Left hindlimb (tissue), 1 donor: ENCODE data around the gene CNMD.
"Not testable (repeated sequence)": the region's sequence is repeated elsewhere in the genome, so short reads cannot be mapped to it uniquely, and the experiment has no call there.

Source experiments
- DNase-seq: peaks from one replicate; pipeline ENCODE4 v3.0.0-alpha.2; 2018

Gene CNMD

GRCh38 chr13:52743988-52744387 is 4.4 kb upstream of the CNMD start:
- DNase-seq = no peak

GRCh38 chr13:52743569-52743968 is 3.9 kb upstream of the CNMD start:
- no peak for DNase-seq

GRCh38 chr13:52738719-52739467 is 727 bp downstream of the CNMD start:
- peak; percentile 53 for DNase-seq

GRCh38 chr13:52737965-52738364 is 1.7 kb downstream of the CNMD start:
- DNase-seq = no peak

- DNase-seq = no peak
These were observed 2.2 kb downstream of the CNMD start for GRCh38 chr13:52737451-52737850.

- no peak for DNase-seq
These were observed 2.7 kb downstream of the CNMD start for GRCh38 chr13:52736891-52737290.

- DNase-seq = no peak
These were observed 5.5 kb downstream of the CNMD start for GRCh38 chr13:52734075-52734623.

- DNase-seq = no peak
These were observed 13.4 kb downstream of the CNMD start for GRCh38 chr13:52726258-52726657.

- no peak for DNase-seq
These were observed 14.3 kb downstream of the CNMD start for GRCh38 chr13:52725302-52725701.

- no peak for DNase-seq
These were observed 16.4 kb downstream of the CNMD start for GRCh38 chr13:52723181-52723580.

GRCh38 chr13:52721356-52721755 is 18.3 kb downstream of the CNMD start:
- not testable (repeated sequence) for DNase-seq

- DNase-seq = not testable (repeated sequence)
These were observed 18.7 kb downstream of the CNMD start for GRCh38 chr13:52720904-52721303.

- no peak for DNase-seq
These were observed 25.7 kb downstream of the CNMD start for GRCh38 chr13:52713894-52714293.

GRCh38 chr13:52712385-52712784 is 27.2 kb downstream of the CNMD start:
- no peak for DNase-seq

- no peak for DNase-seq
These were observed 28.3 kb downstream of the CNMD start for GRCh38 chr13:52711286-52711685.

- not testable (repeated sequence) for DNase-seq
These were observed 31.4 kb downstream of the CNMD start for GRCh38 chr13:52708266-52708665.

GRCh38 chr13:52707375-52707774 is 32.2 kb downstream of the CNMD start:
- no peak for DNase-seq

- DNase-seq = no peak
These were observed 33.5 kb downstream of the CNMD start for GRCh38 chr13:52706081-52706480.

GRCh38 chr13:52703482-52703881 is 36.1 kb downstream of the CNMD start:
- DNase-seq = no peak

- DNase-seq = no peak
These were observed 37.7 kb downstream of the CNMD start for GRCh38 chr13:52701728-52702465.

- DNase-seq = no peak
These were observed 43.1 kb downstream of the CNMD start for GRCh38 chr13:52696566-52696965.

- no peak for DNase-seq
These were observed 43.8 kb downstream of the CNMD start for GRCh38 chr13:52695856-52696255.

GRCh38 chr13:52686376-52686775 is 53.2 kb downstream of the CNMD start:
- no peak for DNase-seq

- not testable (repeated sequence) for DNase-seq
These were observed 53.8 kb downstream of the CNMD start for GRCh38 chr13:52685806-52686205.
